Measurements from ENCODE around the gene RNLS.
"Not testable (repeated sequence)": the region's sequence is repeated elsewhere in the genome, so short reads cannot be mapped to it uniquely, and the experiment has no call there.

Gene RNLS

GRCh38 chr10:88297103-88297502 is 286.0 kb downstream of the RNLS start:
- no peak for DNase-seq (ENCODE audit: low read depth in 2 of 2)

GRCh38 chr10:88293651-88294230 is 289.4 kb downstream of the RNLS start:
- DNase-seq (ENCODE audit: low read depth in 2 of 2): no peak

GRCh38 chr10:88293073-88293472 is 290.0 kb downstream of the RNLS start:
- no peak for DNase-seq (ENCODE audit: low read depth in 2 of 2)

- no peak for DNase-seq (ENCODE audit: low read depth in 2 of 2)
These were observed 291.0 kb downstream of the RNLS start for GRCh38 chr10:88292185-88292514.

GRCh38 chr10:88291289-88292184 is 291.6 kb downstream of the RNLS start:
- DNase-seq (ENCODE audit: low read depth in 2 of 2): no peak

GRCh38 chr10:88289342-88289741 is 293.8 kb downstream of the RNLS start:
- no peak for DNase-seq (ENCODE audit: low read depth in 2 of 2)

- DNase-seq (ENCODE audit: low read depth in 2 of 2): no peak
These were observed 294.6 kb downstream of the RNLS start for GRCh38 chr10:88288320-88289059.

GRCh38 chr10:88286030-88286429 is 297.1 kb downstream of the RNLS start:
- no peak for DNase-seq (ENCODE audit: low read depth in 2 of 2)

GRCh38 chr10:88281592-88282347 is 301.3 kb downstream of the RNLS start:
- DNase-seq (ENCODE audit: low read depth in 2 of 2): no peak

- DNase-seq (ENCODE audit: low read depth in 2 of 2): no peak
These were observed 302.6 kb downstream of the RNLS start for GRCh38 chr10:88280518-88280917.

GRCh38 chr10:88278912-88279311 is 304.2 kb downstream of the RNLS start:
- DNase-seq (ENCODE audit: low read depth in 2 of 2): no peak

- DNase-seq (ENCODE audit: low read depth in 2 of 2): not testable (repeated sequence)
These were observed 306.2 kb downstream of the RNLS start for GRCh38 chr10:88276945-88277344.

- no peak for DNase-seq (ENCODE audit: low read depth in 2 of 2)
These were observed 308.8 kb downstream of the RNLS start for GRCh38 chr10:88274286-88274685.

GRCh38 chr10:88273567-88273966 is 309.6 kb downstream of the RNLS start:
- DNase-seq (ENCODE audit: low read depth in 2 of 2): no peak

GRCh38 chr10:88271761-88272543 is 311.2 kb downstream of the RNLS start:
- DNase-seq (ENCODE audit: low read depth in 2 of 2): no peak

GRCh38 chr10:88270871-88271713 is 312.0 kb downstream of the RNLS start:
- peak; percentile 13 to 28 for DNase-seq (ENCODE audit: low read depth in 2 of 2)

- no peak for DNase-seq (ENCODE audit: low read depth in 2 of 2)
These were observed 312.9 kb downstream of the RNLS start for GRCh38 chr10:88270061-88270808.

- no peak for DNase-seq (ENCODE audit: low read depth in 2 of 2)
These were observed 320.4 kb downstream of the RNLS start for GRCh38 chr10:88262591-88263234.

GRCh38 chr10:88261152-88261551 is 322.0 kb downstream of the RNLS start:
- DNase-seq (ENCODE audit: low read depth in 2 of 2): no peak

Measured in activated CD4-positive, alpha-beta T cell treated with anti-CD3 and anti-CD28 coated beads for 24 hours (primary cell).